ENCODE measurements around the gene EXOC3L2. TPM values are rescaled to one million over a fixed set of nuclear protein-coding genes. Genes with fewer than 3 reads are reported as not detected.

Gene EXOC3L2
- total RNA-seq, 1 donor from 2014 or later = 0.12 TPM

GRCh38 chr19:45202637-45203036, 42.6 kb downstream of the EXOC3L2 start:
- no peak for DNase-seq (ENCODE audit: low read depth)
- TF ChIP-seq CTCF (conservative IDR thresholded peaks at IDR 0.05; ENCODE audit: low read depth, low read length) = no peak
- no peak overlapping the region for H3K4me3 ChIP-seq (ENCODE audit: low read depth, low read length)

- no peak overlapping the region for H3K4me3 ChIP-seq (ENCODE audit: low read depth, low read length)
- DNase-seq (ENCODE audit: low read depth) = no peak
- TF ChIP-seq CTCF (conservative IDR thresholded peaks at IDR 0.05; ENCODE audit: low read depth, low read length) = peak; percentile 30
Observed at GRCh38 chr19:45200568-45200967, 44.6 kb downstream of the EXOC3L2 start.

GRCh38 chr19:45195764-45196163, 49.4 kb downstream of the EXOC3L2 start:
- TF ChIP-seq CTCF (conservative IDR thresholded peaks at IDR 0.05; ENCODE audit: low read depth, low read length) = no peak
- no peak for DNase-seq (ENCODE audit: low read depth)
- no peak overlapping the region for H3K4me3 ChIP-seq (ENCODE audit: low read depth, low read length)

- TF ChIP-seq CTCF (conservative IDR thresholded peaks at IDR 0.05; ENCODE audit: low read depth, low read length) = no peak
- H3K4me3 ChIP-seq (ENCODE audit: low read depth, low read length) = no peak overlapping the region
- DNase-seq (ENCODE audit: low read depth) = no peak
Observed at GRCh38 chr19:45191375-45191774, 53.8 kb downstream of the EXOC3L2 start.

GRCh38 chr19:45189971-45190370, 55.2 kb downstream of the EXOC3L2 start:
- no peak for TF ChIP-seq CTCF (conservative IDR thresholded peaks at IDR 0.05; ENCODE audit: low read depth, low read length)
- no peak overlapping the region for H3K4me3 ChIP-seq (ENCODE audit: low read depth, low read length)
- no peak for DNase-seq (ENCODE audit: low read depth)

GRCh38 chr19:45187421-45188100, 57.6 kb downstream of the EXOC3L2 start:
- H3K4me3 ChIP-seq (ENCODE audit: low read depth, low read length) = no peak overlapping the region
- no peak for DNase-seq (ENCODE audit: low read depth)
- peak; percentile 74 for TF ChIP-seq CTCF (conservative IDR thresholded peaks at IDR 0.05; ENCODE audit: low read depth, low read length)
